Esophagus muscularis mucosa (tissue), 4 donors: ENCODE results near the gene GUCY2C. TPM values are rescaled to one million over a fixed set of nuclear protein-coding genes. Genes with fewer than 3 reads are reported as not detected.

ENCODE experiments used
- DNase-seq: peaks from one replicate; pipeline ENCODE4 v3.0.0-alpha.2; 2017; ENCODE audit errors: extremely low spot score
- H3K27ac ChIP-seq, 4 donors: fragments of 200-600 bp; sonication (generic); replicated peaks in 1 of 4; 1 replicate in 3 of 4; 2 replicates in 1 of 4; pipeline ENCODE4 v1.5.1; 2016 to 2019; ENCODE audit warnings: mild to moderate bottlenecking in 1 of 4
- H3K27me3 ChIP-seq, 4 donors: fragments of 200-600 bp; sonication (generic); one replicate each; pipeline versions ENCODE4 v1.5.1 to v1.6.0; 2016 to 2019
- H3K36me3 ChIP-seq, 4 donors: fragments of 200-600 bp; sonication (generic); one replicate each; pipeline ENCODE4 v1.5.1; 2016 to 2019
- H3K4me1 ChIP-seq, 4 donors: fragments of 200-600 bp; sonication (generic); one replicate each; pipeline ENCODE4 v1.5.1; 2016 to 2019
- H3K4me3 ChIP-seq, 4 donors: fragments of 200-600 bp; sonication (generic); 1 replicate in 2 of 4; 2 replicates in 2 of 4; pipeline ENCODE4 v1.5.1; 2016 to 2019; ENCODE audit warnings: mild to moderate bottlenecking in 4 of 4, moderate library complexity in 1 of 4
- H3K9me3 ChIP-seq, 4 donors: fragments of 200-600 bp; sonication (generic); 1 replicate in 3 of 4; 2 replicates in 1 of 4; pipeline ENCODE4 v1.5.1; 2016 to 2019
- EP300 ChIP-seq: sonication (generic); formaldehyde crosslinking; IDR thresholded peaks from one replicate; pipeline ENCODE4 v1.6.1; 2017; ENCODE audit warnings: antibody characterized with exemption
- POLR2A ChIP-seq: fragments of 450-650 bp; IDR thresholded peaks from one replicate; pipeline ENCODE4 v1.6.1; 2017; ENCODE audit warnings: antibody characterized with exemption, moderate library complexity, mild to moderate bottlenecking, low read depth
- POLR2AphosphoS5 ChIP-seq, 2 donors: sonication (generic); formaldehyde crosslinking; IDR thresholded peaks; one replicate each; pipeline ENCODE4 v1.6.1; 2017; ENCODE audit warnings: antibody characterized with exemption in 2 of 2
- WGBS: methylation state at CpG from one replicate; pipeline ENCODE4 v1.1.5; 2018; 5-methylcytosine and 5-hydroxymethylcytosine counted together
- intact Hi-C: fragments of 100-400 bp; cut with DNase I; formaldehyde crosslinking; loops from one replicate; pipeline ENCODE4 v1.15.1; 2023
- total RNA-seq, 4 donors: library from RNA; depleted of rRNA; stranded (reverse); fragments of >200 nt; gene quantifications; one replicate each; pipeline versions ENCODE4 v1.1.0 to v1.2.1, GENCODE V29; 2016
- TF ChIP-seq, protein P1 (sequence below), 3 experiments: fragments of 200-600 bp in 2 of 3; fragments of 450-650 bp in 1 of 3; sonication (generic) in 2 of 3; IDR thresholded peaks; one replicate each; pipeline ENCODE4 v1.5.1; 2017 to 2019; ENCODE audit warnings: antibody characterized with exemption in 3 of 3, mild to moderate bottlenecking in 2 of 3, moderate library complexity in 1 of 3

The GUCY2C gene
- total RNA-seq, 4 donors from 2014 or later: not detected

DNA sequence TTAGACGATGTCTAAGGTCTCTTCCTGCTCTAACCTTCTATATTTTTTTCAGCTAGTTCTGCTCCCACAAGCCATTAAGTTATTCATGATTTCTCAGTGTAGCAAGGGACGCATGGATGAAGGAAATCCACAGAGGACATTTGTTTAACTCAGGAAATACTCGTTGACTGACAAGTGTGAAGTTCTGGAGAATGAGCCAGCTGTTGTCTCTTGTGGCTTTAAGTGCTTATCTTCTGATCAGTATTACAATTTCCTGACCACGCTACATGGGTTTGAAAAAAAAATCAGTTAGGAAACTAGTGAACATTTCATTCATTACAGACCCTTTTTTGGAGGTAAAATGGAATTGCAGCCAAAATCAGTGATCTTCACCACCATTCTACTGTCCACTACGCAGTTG is 53.1 kb downstream of the GUCY2C start:
- no peak overlapping the region for H3K4me3 ChIP-seq
- H3K36me3 ChIP-seq: no peaks in the 10 kb centered on the region
- TF ChIP-seq EP300: no peak
- TF ChIP-seq POLR2A: no peak
- TF ChIP-seq, protein P1, sequence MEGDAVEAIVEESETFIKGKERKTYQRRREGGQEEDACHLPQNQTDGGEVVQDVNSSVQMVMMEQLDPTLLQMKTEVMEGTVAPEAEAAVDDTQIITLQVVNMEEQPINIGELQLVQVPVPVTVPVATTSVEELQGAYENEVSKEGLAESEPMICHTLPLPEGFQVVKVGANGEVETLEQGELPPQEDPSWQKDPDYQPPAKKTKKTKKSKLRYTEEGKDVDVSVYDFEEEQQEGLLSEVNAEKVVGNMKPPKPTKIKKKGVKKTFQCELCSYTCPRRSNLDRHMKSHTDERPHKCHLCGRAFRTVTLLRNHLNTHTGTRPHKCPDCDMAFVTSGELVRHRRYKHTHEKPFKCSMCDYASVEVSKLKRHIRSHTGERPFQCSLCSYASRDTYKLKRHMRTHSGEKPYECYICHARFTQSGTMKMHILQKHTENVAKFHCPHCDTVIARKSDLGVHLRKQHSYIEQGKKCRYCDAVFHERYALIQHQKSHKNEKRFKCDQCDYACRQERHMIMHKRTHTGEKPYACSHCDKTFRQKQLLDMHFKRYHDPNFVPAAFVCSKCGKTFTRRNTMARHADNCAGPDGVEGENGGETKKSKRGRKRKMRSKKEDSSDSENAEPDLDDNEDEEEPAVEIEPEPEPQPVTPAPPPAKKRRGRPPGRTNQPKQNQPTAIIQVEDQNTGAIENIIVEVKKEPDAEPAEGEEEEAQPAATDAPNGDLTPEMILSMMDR (IDR thresholded peaks at IDR 0.05): no peak
- no peak for TF ChIP-seq POLR2AphosphoS5 (IDR thresholded peaks at IDR 0.05)
- no peaks in the 10 kb centered on the region for H3K4me1 ChIP-seq
- 48% methylated on average over 5 of the region's 5 CpGs for WGBS
- no peaks in the 10 kb centered on the region for H3K9me3 ChIP-seq
- H3K27me3 ChIP-seq: no peaks in the 10 kb centered on the region
- intact Hi-C loops: no loop called here
- no peak for DNase-seq
- no peak overlapping the region for H3K27ac ChIP-seq

DNA sequence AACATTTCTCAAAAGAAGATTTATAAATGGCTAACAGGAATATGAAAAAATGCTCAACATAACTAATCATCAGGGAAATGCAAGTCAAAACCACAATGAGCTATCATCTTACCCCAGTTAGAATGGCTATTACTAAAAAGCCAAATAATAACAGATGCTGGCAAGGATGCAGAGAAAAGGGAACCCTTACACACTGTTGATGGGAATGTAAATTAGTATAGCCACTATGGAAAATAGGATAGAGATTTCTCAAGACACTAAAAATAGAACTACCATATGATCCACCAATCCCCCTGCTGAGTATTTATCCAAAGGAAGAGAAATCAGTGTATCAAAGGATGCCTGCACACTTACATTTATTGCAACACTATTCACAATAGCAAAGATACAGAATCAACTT is 58.3 kb downstream of the GUCY2C start:
- H3K27me3 ChIP-seq: no peaks in the 10 kb centered on the region
- H3K36me3 ChIP-seq: no peaks in the 10 kb centered on the region
- peaks cover 0 to 10% (median 1%) of the 10 kb centered on the region in 4 donors for H3K9me3 ChIP-seq
- intact Hi-C loops: no loop called here
- no peak overlapping the region for H3K27ac ChIP-seq
- TF ChIP-seq EP300 (no peak), POLR2A (no peak), POLR2AphosphoS5 (IDR thresholded peaks at IDR 0.05) (no peak)
- TF ChIP-seq, protein P1 (IDR thresholded peaks at IDR 0.05): no peak
- H3K4me3 ChIP-seq: no peak overlapping the region
- no peak for DNase-seq
- H3K4me1 ChIP-seq: no peaks in the 10 kb centered on the region

DNA sequence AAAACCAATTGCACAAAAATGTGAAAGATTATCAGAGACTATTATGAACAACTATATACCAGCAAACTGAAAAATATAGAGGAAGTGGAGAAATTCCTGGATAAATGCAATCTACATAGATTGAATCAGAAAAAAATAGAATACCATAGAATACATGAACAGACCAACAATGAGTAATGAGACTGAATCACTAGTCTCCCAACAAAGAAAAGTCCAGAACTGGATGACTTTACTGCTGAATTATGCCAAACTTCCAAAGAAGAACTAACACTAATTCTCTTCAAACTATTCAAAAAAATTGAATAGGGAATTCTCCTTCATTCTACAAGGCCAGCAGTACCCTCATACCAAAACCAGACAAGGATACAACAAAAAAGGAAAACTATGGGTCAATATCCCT is 60.6 kb downstream of the GUCY2C start:
- H3K4me3 ChIP-seq: no peak overlapping the region
- no peak for DNase-seq
- no peaks in the 10 kb centered on the region for H3K36me3 ChIP-seq
- TF ChIP-seq, protein P1 (IDR thresholded peaks at IDR 0.05): no peak
- TF ChIP-seq EP300 (no peak), POLR2AphosphoS5 (IDR thresholded peaks at IDR 0.05) (no peak), POLR2A (no peak)
- H3K9me3 ChIP-seq: peaks cover 0 to 10% (median 1%) of the 10 kb centered on the region in 4 donors
- no peaks in the 10 kb centered on the region for H3K4me1 ChIP-seq
- no peaks in the 10 kb centered on the region for H3K27me3 ChIP-seq
- no peak overlapping the region for H3K27ac ChIP-seq
- intact Hi-C loops: no loop called here

DNA sequence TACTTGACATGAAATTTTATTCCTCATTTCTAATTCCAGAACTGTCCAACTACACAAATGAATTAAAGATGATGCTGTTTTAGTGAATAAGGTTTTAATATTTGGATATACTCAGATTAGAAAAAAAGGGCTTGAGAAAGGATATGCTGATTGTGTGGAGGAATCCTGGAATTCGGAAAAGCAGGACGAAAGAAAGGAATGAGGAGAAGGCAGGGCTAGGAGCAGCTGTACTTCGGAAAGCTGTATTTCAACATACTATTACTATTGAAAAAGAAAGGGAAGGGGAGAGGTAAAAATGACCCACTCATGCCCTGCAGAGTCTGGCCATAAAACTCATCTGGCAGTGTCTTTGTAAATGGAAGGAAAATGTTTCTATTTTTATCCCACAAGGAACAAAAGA is 65.6 kb downstream of the GUCY2C start:
- H3K4me1 ChIP-seq: no peaks in the 10 kb centered on the region
- intact Hi-C loops: loop anchor here (5.0 kb wide), 2 partner anchors 212 to 367 kb away; partner anchors contain the start of gene ART4
- TF ChIP-seq POLR2AphosphoS5 (IDR thresholded peaks at IDR 0.05) (no peak), EP300 (no peak), POLR2A (no peak)
- TF ChIP-seq, protein P1 (IDR thresholded peaks at IDR 0.05): no peak
- no peak for DNase-seq
- no peaks in the 10 kb centered on the region for H3K9me3 ChIP-seq
- no peak overlapping the region for H3K4me3 ChIP-seq
- no peaks in the 10 kb centered on the region for H3K36me3 ChIP-seq
- H3K27ac ChIP-seq: no peak overlapping the region
- no peaks in the 10 kb centered on the region for H3K27me3 ChIP-seq
- WGBS: 51% methylated on average over 3 of the region's 3 CpGs

DNA sequence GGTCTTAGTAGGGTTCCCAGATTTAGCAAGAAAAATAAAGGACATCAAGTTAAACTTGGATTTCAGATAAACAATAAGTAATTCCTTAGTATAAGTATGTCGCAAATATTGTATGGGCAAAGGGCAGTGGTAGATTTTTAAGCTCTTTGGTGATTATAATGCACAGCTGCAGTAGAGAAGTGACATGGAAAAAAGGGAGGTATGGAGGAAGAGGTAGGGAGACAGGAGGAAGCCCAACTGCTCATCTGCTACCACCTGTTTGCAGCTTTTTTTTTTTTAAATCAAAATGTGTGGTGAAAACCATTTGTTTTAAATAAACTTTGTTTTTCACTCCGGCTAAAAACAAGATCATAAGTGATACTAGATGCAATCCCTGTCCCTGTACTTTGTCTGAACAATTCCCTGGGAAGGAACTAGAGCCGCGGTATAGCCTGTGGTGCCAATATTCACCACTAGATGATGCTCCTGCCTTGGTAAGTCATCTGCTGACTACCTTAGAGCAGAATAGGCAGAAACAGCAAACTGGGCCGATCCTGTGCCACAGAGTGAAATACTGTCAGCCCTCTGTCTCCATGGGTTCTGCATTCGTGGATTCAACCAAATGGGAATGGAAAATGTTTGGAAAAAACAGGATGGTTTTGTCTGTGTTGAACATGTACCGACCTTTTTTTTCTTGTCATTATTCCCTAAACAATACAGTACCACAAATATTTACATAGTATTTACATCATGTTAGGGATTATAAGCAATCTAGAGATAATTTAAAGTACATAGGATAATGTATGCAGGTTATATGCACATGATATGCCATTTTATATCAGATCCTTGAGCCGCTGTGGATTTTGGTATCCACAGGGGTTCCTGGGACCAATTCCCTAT is 66.3 kb downstream of the GUCY2C start:
- DNase-seq: no peak
- no peak overlapping the region for H3K4me3 ChIP-seq
- H3K9me3 ChIP-seq: no peaks in the 10 kb centered on the region
- H3K4me1 ChIP-seq: no peaks in the 10 kb centered on the region
- intact Hi-C loops: loop anchor here (5.0 to 10.0 kb wide), 3 partner anchors 212 to 395 kb away; partner anchors contain the start of gene ART4
- TF ChIP-seq, protein P1 (IDR thresholded peaks at IDR 0.05): peak; percentile 93 to 98 (median 95)
- no peak for TF ChIP-seq POLR2A
- H3K27me3 ChIP-seq: no peaks in the 10 kb centered on the region
- 19% methylated on average over 8 of the region's 8 CpGs for WGBS
- H3K27ac ChIP-seq: no peak overlapping the region
- H3K36me3 ChIP-seq: no peaks in the 10 kb centered on the region
